ENCODE data around the gene CUX1. TPM values are rescaled to one million over a fixed set of nuclear protein-coding genes. Genes with fewer than 3 reads are reported as not detected.

Gene CUX1
- total RNA-seq, 1 experiment from 2014 or later, result 116 TPM

DNA sequence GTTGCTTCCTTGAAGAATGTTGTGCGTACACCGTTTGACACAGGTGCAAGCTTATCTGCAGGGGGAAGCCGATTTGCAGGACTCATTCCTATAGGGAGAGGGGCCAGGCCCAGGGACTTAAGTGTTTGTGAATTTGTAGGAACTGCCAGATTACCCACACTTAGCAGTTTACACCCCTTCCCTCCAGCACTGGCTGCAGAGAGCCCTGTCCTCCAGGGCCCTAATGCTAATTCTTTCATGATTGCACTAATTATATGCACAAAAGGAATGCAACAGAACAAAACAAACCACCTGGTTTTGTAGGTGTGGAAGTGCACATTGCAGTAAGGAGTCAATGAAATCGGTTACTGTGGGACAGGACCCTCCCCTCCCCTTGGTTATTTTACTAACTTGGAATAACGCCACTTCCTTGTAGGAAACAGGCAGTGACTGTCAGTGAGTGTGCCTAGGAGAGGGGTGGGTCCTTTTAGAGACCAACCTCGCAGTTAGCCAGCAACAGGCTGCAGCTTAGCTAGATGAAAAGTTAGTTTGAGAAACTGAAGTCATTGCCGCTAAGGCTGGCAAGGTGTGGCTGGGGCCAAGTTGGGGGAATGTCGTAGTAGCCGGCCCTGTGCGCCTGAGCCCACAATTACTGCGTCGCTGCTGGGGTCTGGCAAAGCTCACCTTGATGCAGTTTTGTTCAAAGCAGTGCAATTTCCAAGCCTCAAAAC, 60.6 kb downstream of the CUX1 start:
- Histone ChIP-seq H3K4me3 (ENCODE audit: low read depth, low read length) (no peak overlapping the region), H3K9me3 (no peaks in the 10 kb centered on the region), H3K27me3 (replicated peaks; ENCODE audit: control insufficient read depth, insufficient read depth, low read length) (no peaks in the 10 kb centered on the region), H3K36me3 (ENCODE audit: control insufficient read depth, insufficient read depth, low read length) (no peaks in the 10 kb centered on the region; the same call in 1 of the 2 replicates), H3K4me1 (peaks cover 46% of the 10 kb centered on the region)
- no TSS peak for BruUV-seq (replicated peaks)
- ChIA-PET CTCF (no interaction called here), POLR2A (no interaction called here)
- no peak overlapping the region for H3K4me3 Mint-ChIP-seq (ENCODE audit: unreplicated experiment)
- no peak for DNase-seq
- peaks cover 57% of the 10 kb centered on the region for H3K4me1 Mint-ChIP-seq (ENCODE audit: low read depth, unreplicated experiment)
- TF ChIP-seq, protein P1, sequence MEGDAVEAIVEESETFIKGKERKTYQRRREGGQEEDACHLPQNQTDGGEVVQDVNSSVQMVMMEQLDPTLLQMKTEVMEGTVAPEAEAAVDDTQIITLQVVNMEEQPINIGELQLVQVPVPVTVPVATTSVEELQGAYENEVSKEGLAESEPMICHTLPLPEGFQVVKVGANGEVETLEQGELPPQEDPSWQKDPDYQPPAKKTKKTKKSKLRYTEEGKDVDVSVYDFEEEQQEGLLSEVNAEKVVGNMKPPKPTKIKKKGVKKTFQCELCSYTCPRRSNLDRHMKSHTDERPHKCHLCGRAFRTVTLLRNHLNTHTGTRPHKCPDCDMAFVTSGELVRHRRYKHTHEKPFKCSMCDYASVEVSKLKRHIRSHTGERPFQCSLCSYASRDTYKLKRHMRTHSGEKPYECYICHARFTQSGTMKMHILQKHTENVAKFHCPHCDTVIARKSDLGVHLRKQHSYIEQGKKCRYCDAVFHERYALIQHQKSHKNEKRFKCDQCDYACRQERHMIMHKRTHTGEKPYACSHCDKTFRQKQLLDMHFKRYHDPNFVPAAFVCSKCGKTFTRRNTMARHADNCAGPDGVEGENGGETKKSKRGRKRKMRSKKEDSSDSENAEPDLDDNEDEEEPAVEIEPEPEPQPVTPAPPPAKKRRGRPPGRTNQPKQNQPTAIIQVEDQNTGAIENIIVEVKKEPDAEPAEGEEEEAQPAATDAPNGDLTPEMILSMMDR (IDR thresholded peaks at IDR 0.05; ENCODE audit: insufficient read depth in 1 of 2, low read depth in 1 of 2, low read length in 1 of 2, severe bottlenecking in 1 of 2, unreplicated experiment in 1 of 2), result no peak
- H3K36me3 Mint-ChIP-seq (ENCODE audit: insufficient read depth, unreplicated experiment), result peaks cover 78% of the 10 kb centered on the region
- peak overlapping the region; percentile 58 for H3K27ac Mint-ChIP-seq (ENCODE audit: unreplicated experiment)
- intact Hi-C loops (cut with micrococcal nuclease; ENCODE audit: unreplicated experiment), result no loop called here
- no peaks in the 10 kb centered on the region for H3K27me3 Mint-ChIP-seq (ENCODE audit: insufficient read depth, unreplicated experiment)
- H3K9me3 Mint-ChIP-seq (ENCODE audit: unreplicated experiment), result no peaks in the 10 kb centered on the region

DNA sequence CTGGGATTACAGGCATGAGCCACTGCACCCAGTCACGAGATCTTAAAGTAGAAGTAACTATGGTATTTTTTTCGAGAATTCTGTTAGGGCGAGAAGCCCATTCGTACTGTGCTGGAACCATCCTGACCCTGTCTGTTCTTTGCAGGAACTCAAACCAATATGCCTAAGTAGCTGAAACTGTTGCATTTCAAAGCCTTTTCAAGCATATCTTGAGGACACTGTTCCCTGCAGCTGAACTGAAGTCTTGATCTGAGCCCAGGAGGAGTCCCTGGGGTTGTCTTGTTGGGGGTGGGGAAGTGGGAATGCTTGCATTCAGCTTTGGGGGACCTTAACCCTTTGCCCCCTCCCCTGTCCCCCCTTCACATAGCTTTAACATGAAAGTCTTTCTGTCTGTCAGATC, 61.5 kb downstream of the CUX1 start:
- H3K36me3 ChIP-seq (ENCODE audit: control insufficient read depth, insufficient read depth, low read length), result no peaks in the 10 kb centered on the region; the same call in 1 of the 2 replicates
- intact Hi-C loops (cut with micrococcal nuclease; ENCODE audit: unreplicated experiment), result no loop called here
- H3K27me3 ChIP-seq (replicated peaks; ENCODE audit: control insufficient read depth, insufficient read depth, low read length), result no peaks in the 10 kb centered on the region
- Mint-ChIP-seq H3K9me3 (ENCODE audit: unreplicated experiment) (no peaks in the 10 kb centered on the region), H3K36me3 (ENCODE audit: insufficient read depth, unreplicated experiment) (peaks cover 77% of the 10 kb centered on the region), H3K27ac (ENCODE audit: unreplicated experiment) (peak overlapping the region; percentile 96), H3K27me3 (ENCODE audit: insufficient read depth, unreplicated experiment) (no peaks in the 10 kb centered on the region), H3K4me3 (ENCODE audit: unreplicated experiment) (no peak overlapping the region), H3K4me1 (ENCODE audit: low read depth, unreplicated experiment) (peaks cover 57% of the 10 kb centered on the region)
- TF ChIP-seq, protein P1 (IDR thresholded peaks at IDR 0.05; ENCODE audit: insufficient read depth in 1 of 2, low read depth in 1 of 2, low read length in 1 of 2, severe bottlenecking in 1 of 2, unreplicated experiment in 1 of 2), result no peak
- ChIA-PET CTCF (no interaction called here), POLR2A (no interaction called here)
- no peak overlapping the region for H3K4me3 ChIP-seq (ENCODE audit: low read depth, low read length)
- BruUV-seq (replicated peaks), result no TSS peak
- DNase-seq, result no peak
- H3K9me3 ChIP-seq, result no peaks in the 10 kb centered on the region
- H3K4me1 ChIP-seq, result peaks cover 54% of the 10 kb centered on the region

DNA sequence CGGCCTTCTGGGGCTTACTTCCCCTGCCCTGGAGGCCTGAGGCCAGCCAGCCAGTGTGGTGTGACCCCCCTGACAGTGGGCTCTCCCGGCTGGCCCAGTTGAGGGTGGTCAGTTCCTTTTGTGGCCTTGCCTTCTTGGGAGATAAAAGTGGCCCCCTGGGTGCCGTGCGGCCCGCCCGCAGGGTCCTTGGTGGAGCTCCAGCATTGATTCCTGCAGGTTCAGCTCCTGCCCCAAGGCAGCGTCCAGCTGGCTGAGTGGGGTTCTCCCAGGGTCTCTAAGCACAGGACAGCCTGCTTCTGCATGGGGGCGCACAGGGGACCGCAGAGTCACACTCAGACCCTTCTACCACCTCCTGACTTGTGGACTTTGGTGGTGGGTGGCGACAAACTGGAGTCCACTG, 62.1 kb downstream of the CUX1 start:
- Mint-ChIP-seq H3K27me3 (ENCODE audit: insufficient read depth, unreplicated experiment) (no peaks in the 10 kb centered on the region), H3K9me3 (ENCODE audit: unreplicated experiment) (no peaks in the 10 kb centered on the region), H3K27ac (ENCODE audit: unreplicated experiment) (peak overlapping the region; percentile 96), H3K4me3 (ENCODE audit: unreplicated experiment) (no peak overlapping the region), H3K4me1 (ENCODE audit: low read depth, unreplicated experiment) (peaks cover 57% of the 10 kb centered on the region), H3K36me3 (ENCODE audit: insufficient read depth, unreplicated experiment) (peaks cover 77% of the 10 kb centered on the region)
- CTCF ChIA-PET, result no interaction called here
- DNase-seq, result no peak
- no TSS peak for BruUV-seq (replicated peaks)
- Histone ChIP-seq H3K27me3 (replicated peaks; ENCODE audit: control insufficient read depth, insufficient read depth, low read length) (no peaks in the 10 kb centered on the region), H3K36me3 (ENCODE audit: control insufficient read depth, insufficient read depth, low read length) (no peaks in the 10 kb centered on the region; the same call in 1 of the 2 replicates), H3K9me3 (no peaks in the 10 kb centered on the region), H3K4me1 (peaks cover 61% of the 10 kb centered on the region), H3K4me3 (ENCODE audit: low read depth, low read length) (no peak overlapping the region)
- TF ChIP-seq, protein P1 (IDR thresholded peaks at IDR 0.05; ENCODE audit: insufficient read depth in 1 of 2, low read depth in 1 of 2, low read length in 1 of 2, severe bottlenecking in 1 of 2, unreplicated experiment in 1 of 2), result no peak
- POLR2A ChIA-PET, result no interaction called here
- intact Hi-C loops (cut with micrococcal nuclease; ENCODE audit: unreplicated experiment), result no loop called here

All from Caco-2 (cell line).